OCI-LY7 (cell line): ENCODE measurements around the gene MFAP4. TPM values are rescaled to one million over a fixed set of nuclear protein-coding genes. Genes with fewer than 3 reads are reported as not detected.

Source experiments
- BruUV-seq: library from RNA; stranded (reverse); fragments of 400-500 nt; replicated peaks from 2 replicates; lab custom pipeline; 2021; lab: Mats Ljungman, UMichigan
- CTCF ChIA-PET: fragments of 300-600 bp; sonication (Branson Sonifier 250); formaldehyde crosslinking; loops from one replicate; lab custom pipeline; 2022; ENCODE audit warnings: antibody characterized with exemption; ENCODE audit not compliant: unreplicated experiment; lab: Charles Lee
- POLR2A ChIA-PET: fragments of 300-600 bp; sonication (Branson Sonifier 250); formaldehyde crosslinking; loops from one replicate; lab custom pipeline; 2022; ENCODE audit warnings: antibody characterized with exemption; lab: Charles Lee
- DNase-seq: peaks from one replicate; pipeline ENCODE4 v3.0.0-alpha.2; 2015; ENCODE audit warnings: low spot score
- H2AFZ ChIP-seq: fragments of 200-600 bp; sonication (generic), shearing (Covaris generic); 2 replicates; pipeline ENCODE4 v1.6.1; 2014; ENCODE audit warnings: mild to moderate bottlenecking, antibody characterized with exemption, low read length, moderate library complexity
- H3K27ac ChIP-seq: fragments of 200-600 bp; sonication (generic); 2 replicates; pipeline ENCODE4 v1.5.1; 2014; ENCODE audit warnings: mixed run types, low read depth, mild to moderate bottlenecking, moderate library complexity, low read length, inconsistent platforms; ENCODE audit not compliant: poor library complexity, severe bottlenecking
- H3K36me3 ChIP-seq: fragments of 200-600 bp; sonication (generic); 2 replicates; pipeline ENCODE4 v1.6.1; 2014; ENCODE audit warnings: mild to moderate bottlenecking, antibody characterized with exemption, low read length, moderate library complexity, mixed read lengths; ENCODE audit not compliant: insufficient read depth
- H3K4me1 ChIP-seq: fragments of 200-600 bp; sonication (generic); 2 replicates; pipeline ENCODE4 v1.5.1; 2014; ENCODE audit warnings: mild to moderate bottlenecking, low read length; ENCODE audit not compliant: insufficient read depth, poor library complexity, severe bottlenecking
- H3K4me2 ChIP-seq: fragments of 200-600 bp; sonication (generic); 2 replicates; pipeline ENCODE4 v1.6.1; 2014; ENCODE audit warnings: mild to moderate bottlenecking, low read length
- H3K4me3 ChIP-seq: fragments of 200-600 bp; sonication (generic); 2 replicates; pipeline ENCODE4 v1.5.1; 2014; ENCODE audit warnings: mild to moderate bottlenecking, low read depth, low read length; ENCODE audit not compliant: poor library complexity, severe bottlenecking
- H3K79me2 ChIP-seq: fragments of 200-600 bp; sonication (generic); 2 replicates; pipeline ENCODE4 v1.6.1; 2016; ENCODE audit warnings: low read depth, mild to moderate bottlenecking, low read length, moderate library complexity, mixed read lengths; ENCODE audit not compliant: insufficient read depth
- H3K9me2 ChIP-seq: fragments of 200-600 bp; sonication (generic); 2 replicates; pipeline ENCODE4 v1.6.1; 2016; ENCODE audit warnings: mild to moderate bottlenecking, low read length, mixed read lengths; ENCODE audit not compliant: insufficient read depth
- H3K9me3 ChIP-seq: fragments of 200-600 bp; sonication (generic); 2 replicates; pipeline ENCODE4 v1.6.1; 2014; ENCODE audit warnings: mild to moderate bottlenecking, mixed run types, low read length, mixed read lengths
- H4K20me1 ChIP-seq: fragments of 200-600 bp; sonication (generic); 2 replicates; pipeline ENCODE4 v1.6.1; 2014; ENCODE audit warnings: mild to moderate bottlenecking, antibody characterized with exemption, low read length, moderate library complexity, mixed read lengths; ENCODE audit not compliant: insufficient read depth
- CTCF ChIP-seq: fragments of 200-600 bp; sonication (generic); conservative IDR thresholded peaks from 2 replicates; pipeline ENCODE4 v1.5.1; 2014; ENCODE audit warnings: mild to moderate bottlenecking, antibody characterized with exemption, low read length, moderate library complexity, mixed read lengths
- EZH2phosphoT487 ChIP-seq: fragments of 200-600 bp; sonication (generic); IDR thresholded peaks from 2 replicates; pipeline ENCODE4 v1.6.1; 2018; ENCODE audit warnings: low read depth, borderline replicate concordance, mild to moderate bottlenecking, mixed run types, antibody characterized with exemption, low read length, moderate library complexity, mixed read lengths
- intact Hi-C: fragments of 100-400 bp; cut with micrococcal nuclease; formaldehyde crosslinking; loops from one replicate; pipeline ENCODE4 v1.10.0; 2022; ENCODE audit not compliant: unreplicated experiment
- total RNA-seq, 2 experiments: library from RNA; depleted of rRNA in 1 of 2; stranded (reverse); fragments of >200 nt in 1 of 2; shearing (Covaris generic) in 1 of 2; gene quantifications; 2 replicates each; pipeline ENCODE4 v1.2.3, GENCODE V29; 2014 to 2022

MFAP4 gene
- total RNA-seq, 2 experiments from 2014 or later: 0.65 TPM; not detected in 1

GRCh38 chr17:19409066-19409465 lies 22.1 kb upstream of the MFAP4 start:
- Histone ChIP-seq H3K4me3 (no peak overlapping the region), H3K79me2 (no peaks in the 10 kb centered on the region), H2AFZ (no peak overlapping the region), H3K9me2 (no peaks in the 10 kb centered on the region), H4K20me1 (no peaks in the 10 kb centered on the region), H3K4me1 (no peaks in the 10 kb centered on the region), H3K36me3 (no peaks in the 10 kb centered on the region), H3K27ac (no peak overlapping the region), H3K4me2 (no peak overlapping the region), H3K9me3 (no peaks in the 10 kb centered on the region)
- ChIA-PET CTCF (no interaction called here), POLR2A (no interaction called here)
- DNase-seq: no peak
- intact Hi-C loops: no loop called here
- no TSS peak for BruUV-seq
- no peak for TF ChIP-seq CTCF
- no peak for TF ChIP-seq EZH2phosphoT487

GRCh38 chr17:19408346-19408710 lies 21.3 kb upstream of the MFAP4 start:
- intact Hi-C loops: no loop called here
- Histone ChIP-seq H3K9me2 (no peaks in the 10 kb centered on the region), H3K9me3 (no peaks in the 10 kb centered on the region), H3K79me2 (no peaks in the 10 kb centered on the region), H3K4me1 (no peaks in the 10 kb centered on the region), H3K4me2 (no peak overlapping the region), H3K4me3 (no peak overlapping the region), H4K20me1 (no peaks in the 10 kb centered on the region), H3K27ac (no peak overlapping the region), H2AFZ (no peak overlapping the region), H3K36me3 (no peaks in the 10 kb centered on the region)
- ChIA-PET POLR2A (interaction anchor here (0.6 kb wide), 1 partner anchor 9 kb away, joined by 3 read pairs; no protein-coding TSS in a partner anchor), CTCF (no interaction called here)
- BruUV-seq: no TSS peak
- no peak for DNase-seq
- TF ChIP-seq CTCF (no peak), EZH2phosphoT487 (no peak)

GRCh38 chr17:19407601-19408345 lies 20.8 kb upstream of the MFAP4 start:
- Histone ChIP-seq H4K20me1 (no peaks in the 10 kb centered on the region), H3K9me3 (no peaks in the 10 kb centered on the region), H3K4me1 (no peaks in the 10 kb centered on the region), H3K9me2 (no peaks in the 10 kb centered on the region), H2AFZ (no peak overlapping the region), H3K79me2 (no peaks in the 10 kb centered on the region), H3K36me3 (no peaks in the 10 kb centered on the region), H3K4me3 (no peak overlapping the region), H3K4me2 (no peak overlapping the region), H3K27ac (no peak overlapping the region)
- POLR2A ChIA-PET: no interaction called here
- BruUV-seq: no TSS peak
- CTCF ChIA-PET: no interaction called here
- no peak for DNase-seq
- TF ChIP-seq EZH2phosphoT487 (no peak), CTCF (no peak)
- intact Hi-C loops: no loop called here
